Measurements from ENCODE around the gene ABCA1. TPM values are rescaled to one million over a fixed set of nuclear protein-coding genes. Genes with fewer than 3 reads are reported as not detected.
"Not testable (repeated sequence)": the region's sequence is repeated elsewhere in the genome, so short reads cannot be mapped to it uniquely, and the experiment has no call there.

ABCA1 gene
- total RNA-seq, 6 donors from 2014 or later: 27.6 to 194 (median 47.0) TPM

GRCh38 chr9:104934691-104935500 is 6.9 kb upstream of the ABCA1 start:
- TF ChIP-seq, protein P1, sequence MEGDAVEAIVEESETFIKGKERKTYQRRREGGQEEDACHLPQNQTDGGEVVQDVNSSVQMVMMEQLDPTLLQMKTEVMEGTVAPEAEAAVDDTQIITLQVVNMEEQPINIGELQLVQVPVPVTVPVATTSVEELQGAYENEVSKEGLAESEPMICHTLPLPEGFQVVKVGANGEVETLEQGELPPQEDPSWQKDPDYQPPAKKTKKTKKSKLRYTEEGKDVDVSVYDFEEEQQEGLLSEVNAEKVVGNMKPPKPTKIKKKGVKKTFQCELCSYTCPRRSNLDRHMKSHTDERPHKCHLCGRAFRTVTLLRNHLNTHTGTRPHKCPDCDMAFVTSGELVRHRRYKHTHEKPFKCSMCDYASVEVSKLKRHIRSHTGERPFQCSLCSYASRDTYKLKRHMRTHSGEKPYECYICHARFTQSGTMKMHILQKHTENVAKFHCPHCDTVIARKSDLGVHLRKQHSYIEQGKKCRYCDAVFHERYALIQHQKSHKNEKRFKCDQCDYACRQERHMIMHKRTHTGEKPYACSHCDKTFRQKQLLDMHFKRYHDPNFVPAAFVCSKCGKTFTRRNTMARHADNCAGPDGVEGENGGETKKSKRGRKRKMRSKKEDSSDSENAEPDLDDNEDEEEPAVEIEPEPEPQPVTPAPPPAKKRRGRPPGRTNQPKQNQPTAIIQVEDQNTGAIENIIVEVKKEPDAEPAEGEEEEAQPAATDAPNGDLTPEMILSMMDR (IDR thresholded peaks at IDR 0.05): no peak
- TF ChIP-seq EP300 (IDR thresholded peaks at IDR 0.05) (no peak), POLR2AphosphoS5 (IDR thresholded peaks at IDR 0.05) (no peak), POLR2A (IDR thresholded peaks at IDR 0.05) (no peak)
- no peak for DNase-seq
- Histone ChIP-seq H3K4me1 (peaks cover 0 to 5% (median 0%) of the 10 kb centered on the region in 4 donors), H3K4me3 (no peak overlapping the region), H3K9me3 (no peaks in the 10 kb centered on the region), H3K36me3 (no peaks in the 10 kb centered on the region), H3K27ac (no peak overlapping the region), H3K27me3 (no peaks in the 10 kb centered on the region)
- WGBS, 2 donors: 40 to 53% methylated on average over 2 of the region's 2 CpGs
- ATAC-seq (ENCODE audit: low FRiP score in 2 of 2): peak in 1 of 2 donors; percentile 79

- 97 to 100% methylated on average over 2 of the region's 2 CpGs for WGBS, 2 donors
- H3K4me3 ChIP-seq: not testable (repeated sequence)
Measured at GRCh38 chr9:104933091-104933490, 5.1 kb upstream of the ABCA1 start.

DNA sequence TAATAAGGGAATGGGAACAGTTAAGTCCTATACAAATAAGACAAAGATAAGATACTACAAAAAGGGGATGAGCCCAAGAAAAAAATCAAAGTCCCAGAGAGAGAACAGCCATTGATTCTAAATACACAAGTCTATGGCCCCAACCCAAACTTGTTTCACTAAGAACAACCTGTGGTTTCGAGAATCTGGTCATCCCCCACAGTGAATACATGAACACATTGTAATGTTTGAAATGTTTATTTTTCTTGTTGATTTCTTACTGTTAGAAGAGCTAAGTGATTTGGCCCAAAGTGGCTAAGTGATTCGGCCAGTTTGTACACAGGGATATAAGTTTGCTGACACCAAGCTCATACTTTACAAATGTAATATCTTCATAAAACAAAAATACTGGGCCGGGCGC is 3.3 kb upstream of the ABCA1 start:
- WGBS, 2 donors: 67 to 74% methylated on average over 4 of the region's 4 CpGs
- H3K9me3 ChIP-seq: no peaks in the 10 kb centered on the region
- no peak for ATAC-seq (ENCODE audit: low FRiP score in 2 of 2)
- no peak overlapping the region for H3K4me3 ChIP-seq
- H3K27ac ChIP-seq: no peak overlapping the region
- DNase-seq: no peak
- no peak for TF ChIP-seq POLR2A (IDR thresholded peaks at IDR 0.05)
- TF ChIP-seq POLR2AphosphoS5 (IDR thresholded peaks at IDR 0.05): no peak
- TF ChIP-seq, protein P1 (IDR thresholded peaks at IDR 0.05): no peak
- TF ChIP-seq EP300 (IDR thresholded peaks at IDR 0.05): no peak
- peaks cover under 1 to 23% (median 12%) of the 10 kb centered on the region in 4 donors for H3K4me1 ChIP-seq
- no peaks in the 10 kb centered on the region for H3K36me3 ChIP-seq
- H3K27me3 ChIP-seq: no peaks in the 10 kb centered on the region

More at GRCh38 chr9:104933091-104933490, 5.1 kb upstream of the ABCA1 start:
- H3K4me1 ChIP-seq: peaks cover 0 to 12% (median 7%) of the 10 kb centered on the region in 4 donors
- ATAC-seq (ENCODE audit: low FRiP score in 2 of 2); H3K27ac ChIP-seq; DNase-seq; H3K9me3 ChIP-seq; H3K36me3 ChIP-seq; H3K27me3 ChIP-seq: not testable (repeated sequence)

DNA sequence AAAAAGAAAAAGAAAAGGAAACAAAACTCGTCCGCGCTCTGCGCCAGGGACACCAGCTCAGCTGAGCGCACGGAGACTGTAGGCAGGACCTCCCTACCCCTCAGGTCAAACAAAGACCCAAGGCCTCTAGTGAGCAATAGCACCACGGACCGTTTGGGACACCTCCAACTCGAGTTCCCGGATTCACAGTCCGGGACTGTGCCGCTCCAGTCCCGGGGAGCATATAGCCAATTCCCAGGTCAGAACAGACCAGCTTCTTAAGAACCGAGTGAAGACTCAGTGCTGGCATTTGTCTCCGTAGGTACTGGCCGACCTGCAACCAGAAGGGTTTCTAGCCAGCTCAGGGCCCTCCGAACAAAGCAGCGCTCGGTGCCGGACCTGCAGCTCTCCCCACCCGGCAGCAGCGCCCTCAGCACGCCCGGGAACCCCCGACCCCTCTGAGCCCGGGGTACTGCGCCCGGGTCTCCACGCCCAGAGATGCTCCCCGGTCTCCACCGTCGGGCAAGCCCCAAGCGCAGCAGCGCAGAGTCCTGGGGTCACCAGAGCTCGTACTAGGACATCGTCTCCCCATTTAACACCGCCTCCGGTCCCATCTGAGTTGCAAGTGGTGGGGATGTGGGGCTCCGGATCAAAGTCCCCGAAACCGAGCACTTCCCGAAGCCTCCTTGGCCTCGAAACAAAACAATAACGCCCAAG is 591 bp downstream of the ABCA1 start:
- peaks cover 7 to 47% (median 22%) of the 10 kb centered on the region in 4 donors for H3K4me1 ChIP-seq
- 0 to 1% methylated on average over 16 to 33 of the region's 44 CpGs for WGBS, 2 donors
- H3K36me3 ChIP-seq: no peaks in the 10 kb centered on the region
- ATAC-seq (ENCODE audit: low FRiP score in 2 of 2): peak; percentile 59 to 62
- peak overlapping the region; percentile 64 to 86 (median 70) for H3K4me3 ChIP-seq
- H3K9me3 ChIP-seq: no peaks in the 10 kb centered on the region
- peak overlapping the region; percentile 78 to 96 (median 81) for H3K27ac ChIP-seq
- H3K27me3 ChIP-seq: no peaks in the 10 kb centered on the region
- peak; percentile 57 to 84 for DNase-seq
- TF ChIP-seq POLR2AphosphoS5 (IDR thresholded peaks at IDR 0.05) (no peak), EP300 (IDR thresholded peaks at IDR 0.05) (no peak), POLR2A (IDR thresholded peaks at IDR 0.05) (no peak)
- TF ChIP-seq, protein P1 (IDR thresholded peaks at IDR 0.05): no peak

DNA sequence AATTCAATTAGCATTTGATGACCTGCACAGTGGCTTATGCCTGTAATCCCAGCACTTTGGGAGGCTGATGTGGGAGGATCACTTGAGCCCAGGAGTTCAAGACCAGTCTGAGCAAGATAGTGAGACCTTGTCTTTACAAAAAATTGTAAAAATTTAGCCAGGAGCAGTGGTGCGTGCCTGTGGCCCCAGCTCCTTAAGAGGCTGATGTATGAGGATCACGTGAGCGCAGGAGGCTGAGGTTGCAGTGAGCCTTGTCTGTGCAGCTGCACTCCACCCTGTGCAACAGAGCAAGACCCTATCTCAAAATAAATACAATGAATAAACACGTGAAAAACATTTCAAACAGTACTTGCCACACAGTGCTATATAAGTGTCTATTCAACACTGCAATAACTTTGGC is 4.2 kb downstream of the ABCA1 start:
- no peak for TF ChIP-seq POLR2AphosphoS5 (IDR thresholded peaks at IDR 0.05)
- no peak for TF ChIP-seq POLR2A (IDR thresholded peaks at IDR 0.05)
- TF ChIP-seq, protein P1 (IDR thresholded peaks at IDR 0.05): no peak
- TF ChIP-seq EP300 (IDR thresholded peaks at IDR 0.05): no peak
- DNase-seq (no peak), ATAC-seq (ENCODE audit: low FRiP score in 2 of 2) (no peak)
- Histone ChIP-seq H3K4me3 (peak overlapping the region in 1 of 4 donors; percentile 11), H3K4me1 (peaks cover 23 to 64% (median 31%) of the 10 kb centered on the region in 4 donors), H3K27ac (peak overlapping the region in 1 of 4 donors; percentile 21), H3K9me3 (no peaks in the 10 kb centered on the region), H3K36me3 (no peaks in the 10 kb centered on the region), H3K27me3 (no peaks in the 10 kb centered on the region)
- WGBS, 2 donors: 78 to 82% methylated on average over 4 of the region's 4 CpGs

All from upper lobe of left lung (tissue), 6 donors.